Muscle of leg (tissue), 11 donors: ENCODE results near the gene MYO1F. TPM values are rescaled to one million over a fixed set of nuclear protein-coding genes. Genes with fewer than 3 reads are reported as not detected.

ENCODE experiments used
- DNase-seq: peaks from one replicate; pipeline ENCODE4 v3.0.0; 2013
- H3K27ac ChIP-seq: one replicate; pipeline ENCODE4 v1.5.1; 2013; ENCODE audit warnings: mild to moderate bottlenecking, low read length, control low read depth
- H3K27me3 ChIP-seq: one replicate; pipeline ENCODE4 v1.6.1; 2013; ENCODE audit warnings: low read length; ENCODE audit not compliant: control insufficient read depth, insufficient read depth
- H3K36me3 ChIP-seq: one replicate; pipeline ENCODE4 v1.6.1; 2013; ENCODE audit warnings: low read length; ENCODE audit not compliant: control insufficient read depth, insufficient read depth
- H3K4me1 ChIP-seq: one replicate; pipeline ENCODE4 v1.6.1; 2013; ENCODE audit warnings: low read length; ENCODE audit not compliant: control insufficient read depth, insufficient read depth
- H3K4me3 ChIP-seq: one replicate; pipeline ENCODE4 v1.5.1; 2013; ENCODE audit warnings: low read length, control low read depth
- H3K9me3 ChIP-seq: replicated peaks from 2 replicates; pipeline ENCODE4 v1.6.1; 2013; ENCODE audit warnings: low read depth, low read length; ENCODE audit not compliant: control insufficient read depth
- WGBS: methylation state at CpG from one replicate; pipeline ENCODE4 v1.1.5; 2013; ENCODE audit warnings: missing lambda C conversion rate; ENCODE audit not compliant: insufficient coverage; 5-methylcytosine and 5-hydroxymethylcytosine counted together
- polyA plus RNA-seq, 8 donors: library from polyadenylated mRNA; unstranded; fragments of 120-200 nt; gene quantifications; one replicate each; pipeline versions ENCODE4 v1.2.1 to v1.2.3, GENCODE V29; 2013; ENCODE audit warnings: inconsistent platforms in 1 of 8, low replicate concordance in 1 of 8; ENCODE audit not compliant: insufficient read length in 8 of 8, insufficient read depth in 1 of 8
- total RNA-seq: library from RNA; stranded (reverse); fragments of 120-200 nt; gene quantifications from one replicate; pipeline ENCODE4 v1.2.4, GENCODE V29; 2013

The MYO1F gene
- total and polyA plus RNA-seq, 9 donors = 2.3 to 9.2 (median 5.3) TPM

GRCh38 chr19:8486661-8487136, 90.5 kb downstream of the MYO1F start:
- H3K4me1 ChIP-seq = peaks cover 4% of the 10 kb centered on the region
- H3K27ac ChIP-seq = peak overlapping the region; percentile 33
- WGBS = 94% methylated on average over 10 of the region's 16 CpGs
- H3K27me3 ChIP-seq = no peaks in the 10 kb centered on the region
- DNase-seq = no peak
- H3K4me3 ChIP-seq = no peak overlapping the region
- no peaks in the 10 kb centered on the region for H3K9me3 ChIP-seq
- H3K36me3 ChIP-seq = peaks cover 83% of the 10 kb centered on the region

GRCh38 chr19:8485561-8486371, 91.5 kb downstream of the MYO1F start:
- DNase-seq = no peak
- H3K27ac ChIP-seq = no peak overlapping the region
- H3K9me3 ChIP-seq = no peaks in the 10 kb centered on the region
- no peaks in the 10 kb centered on the region for H3K27me3 ChIP-seq
- H3K36me3 ChIP-seq = peaks cover 88% of the 10 kb centered on the region
- peaks cover 10% of the 10 kb centered on the region for H3K4me1 ChIP-seq
- H3K4me3 ChIP-seq = no peak overlapping the region
- WGBS = 95% methylated on average over 62 of the region's 62 CpGs

DNA sequence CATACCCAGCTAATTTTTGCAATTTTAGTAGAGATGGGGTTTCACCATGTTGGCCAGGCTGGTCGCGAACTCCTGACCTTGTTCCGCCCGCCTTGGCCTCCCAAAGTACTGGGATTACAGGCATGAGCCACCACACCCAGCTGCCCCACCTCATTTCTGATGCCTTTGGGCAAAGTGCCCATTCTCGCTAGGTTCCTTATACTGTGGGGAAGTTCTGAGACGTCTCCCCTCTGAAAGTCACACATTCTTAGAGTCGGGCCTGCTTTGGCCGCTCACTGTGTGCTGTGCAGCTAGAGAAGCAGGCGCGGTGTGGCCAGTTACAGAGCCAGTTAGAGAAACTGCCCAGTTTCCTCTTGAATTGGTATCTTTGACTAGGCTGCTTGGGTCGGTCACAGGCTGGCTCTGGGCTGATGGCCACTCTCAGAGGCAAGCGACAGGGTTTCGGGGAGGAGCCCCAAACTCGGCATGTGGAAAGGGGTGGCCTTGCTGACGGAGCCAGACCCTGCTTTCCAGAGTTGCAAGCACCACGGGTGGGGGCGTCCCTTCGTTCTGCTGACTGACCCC, 92.8 kb downstream of the MYO1F start:
- Histone ChIP-seq H3K4me3 (no peak overlapping the region), H3K27me3 (no peaks in the 10 kb centered on the region), H3K27ac (no peak overlapping the region), H3K9me3 (no peaks in the 10 kb centered on the region), H3K36me3 (peaks cover 85% of the 10 kb centered on the region), H3K4me1 (peaks cover 11% of the 10 kb centered on the region)
- DNase-seq = peak; percentile 61
- 83% methylated on average over 12 of the region's 18 CpGs for WGBS

DNA sequence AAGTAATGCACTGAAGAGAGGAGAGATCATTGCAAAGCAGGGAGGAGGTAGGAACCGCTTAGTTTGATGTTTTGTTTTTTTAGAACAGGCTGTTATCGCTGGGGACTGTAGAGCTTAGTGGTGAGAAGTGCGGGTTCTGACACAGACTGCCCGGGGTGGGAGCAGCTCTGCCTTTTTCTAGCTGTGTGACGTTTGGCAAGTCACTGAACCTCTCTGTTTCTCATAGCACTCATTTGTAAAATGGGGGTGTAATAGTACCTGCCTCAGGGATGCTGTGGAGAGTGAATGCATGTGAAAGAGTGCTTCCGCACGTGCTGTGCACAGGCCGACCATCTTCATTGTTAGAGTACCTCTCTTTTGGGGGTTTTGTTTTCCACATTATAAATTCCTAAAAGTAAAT, 94.1 kb downstream of the MYO1F start:
- Histone ChIP-seq H3K4me3 (no peak overlapping the region), H3K27ac (no peak overlapping the region), H3K27me3 (no peaks in the 10 kb centered on the region), H3K4me1 (peaks cover 14% of the 10 kb centered on the region), H3K36me3 (peaks cover 83% of the 10 kb centered on the region), H3K9me3 (no peaks in the 10 kb centered on the region)
- no peak for DNase-seq
- WGBS = 100% methylated on average over 3 of the region's 8 CpGs

DNA sequence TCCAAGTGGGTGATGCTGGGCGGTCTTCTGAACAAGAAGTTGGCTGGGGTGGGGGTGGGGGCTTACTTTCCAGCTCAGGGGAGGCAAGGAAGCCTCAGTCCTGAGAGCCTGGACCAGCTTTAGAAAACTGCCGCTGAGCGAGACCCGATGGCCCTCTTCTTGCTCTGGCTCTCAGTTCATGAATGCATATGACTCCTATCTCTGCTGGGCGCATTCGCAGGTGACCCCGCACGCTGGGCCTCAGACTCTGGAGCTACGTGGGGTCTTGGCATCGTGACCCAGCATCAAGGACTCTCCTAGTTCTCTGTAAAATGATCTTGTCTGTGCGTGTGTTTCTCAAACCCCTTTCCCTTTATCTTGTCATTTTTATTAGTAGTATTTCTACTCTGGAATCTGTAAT, 94.5 kb downstream of the MYO1F start:
- no peaks in the 10 kb centered on the region for H3K27me3 ChIP-seq
- WGBS = 89% methylated on average over 8 of the region's 11 CpGs
- no peaks in the 10 kb centered on the region for H3K9me3 ChIP-seq
- DNase-seq = no peak
- peaks cover 81% of the 10 kb centered on the region for H3K36me3 ChIP-seq
- H3K4me1 ChIP-seq = peaks cover 11% of the 10 kb centered on the region
- H3K4me3 ChIP-seq = no peak overlapping the region
- no peak overlapping the region for H3K27ac ChIP-seq

DNA sequence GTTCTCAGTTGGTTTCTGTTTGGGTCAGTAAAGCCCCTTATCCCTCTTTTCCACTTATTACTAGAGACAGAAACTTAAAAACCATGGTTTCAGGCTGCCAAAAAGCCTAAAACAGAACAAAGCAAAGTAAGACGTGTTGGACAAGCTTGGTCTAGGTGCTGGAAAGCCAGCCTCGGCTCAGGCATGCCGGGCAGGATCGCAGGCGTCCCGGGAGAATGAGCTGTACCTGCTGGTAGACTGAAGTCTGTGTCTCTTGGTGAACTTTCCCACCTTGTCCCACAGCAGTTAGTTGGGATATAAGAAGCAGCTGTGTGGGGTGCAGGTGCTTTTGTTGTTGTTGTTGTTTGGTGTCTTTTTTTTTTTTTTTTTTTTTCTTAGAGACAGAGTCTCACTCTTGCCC, 95.6 kb downstream of the MYO1F start:
- Histone ChIP-seq H3K27ac (no peak overlapping the region), H3K27me3 (no peaks in the 10 kb centered on the region), H3K4me1 (peaks cover 11% of the 10 kb centered on the region), H3K36me3 (peaks cover 79% of the 10 kb centered on the region), H3K4me3 (no peak overlapping the region), H3K9me3 (no peaks in the 10 kb centered on the region)
- DNase-seq = no peak
- 77% methylated on average over 6 of the region's 6 CpGs for WGBS

DNA sequence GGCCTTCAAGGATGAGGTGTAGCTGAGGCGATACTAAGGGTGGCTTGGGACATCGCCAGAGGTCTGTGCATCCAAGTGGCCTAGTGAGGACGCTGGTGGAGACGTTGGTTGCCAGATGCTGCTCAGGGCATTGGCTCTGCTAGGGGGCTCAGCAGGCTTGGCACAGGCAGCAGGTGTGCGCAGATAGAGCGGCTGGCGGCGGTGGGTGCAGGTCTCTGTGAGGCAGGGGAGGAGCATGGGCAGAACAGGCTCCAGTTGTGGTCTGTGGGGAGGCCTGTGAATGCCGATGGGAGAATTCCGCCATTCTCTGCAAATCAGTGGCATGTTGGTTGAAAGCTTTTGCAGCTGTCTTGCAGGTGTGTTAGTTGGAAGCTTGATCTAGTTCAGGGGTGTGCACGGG, 96.0 kb downstream of the MYO1F start:
- 60% methylated on average over 8 of the region's 11 CpGs for WGBS
- Histone ChIP-seq H3K9me3 (no peaks in the 10 kb centered on the region), H3K27me3 (no peaks in the 10 kb centered on the region), H3K27ac (no peak overlapping the region), H3K4me3 (no peak overlapping the region), H3K4me1 (peaks cover 10% of the 10 kb centered on the region), H3K36me3 (peaks cover 79% of the 10 kb centered on the region)
- no peak for DNase-seq

- peak; percentile 67 for DNase-seq
- Histone ChIP-seq H3K36me3 (peaks cover 78% of the 10 kb centered on the region), H3K4me1 (peaks cover 10% of the 10 kb centered on the region), H3K4me3 (no peak overlapping the region), H3K9me3 (no peaks in the 10 kb centered on the region), H3K27me3 (no peaks in the 10 kb centered on the region), H3K27ac (no peak overlapping the region)
- WGBS = 43% methylated on average over 3 of the region's 3 CpGs
Measured at GRCh38 chr19:8478598-8478997, 98.6 kb downstream of the MYO1F start.

GRCh38 chr19:8477889-8478288, 99.4 kb downstream of the MYO1F start:
- Histone ChIP-seq H3K27me3 (no peaks in the 10 kb centered on the region), H3K27ac (no peak overlapping the region), H3K36me3 (peaks cover 75% of the 10 kb centered on the region), H3K4me1 (peaks cover 10% of the 10 kb centered on the region), H3K4me3 (no peak overlapping the region), H3K9me3 (no peaks in the 10 kb centered on the region)
- DNase-seq = no peak
- 79% methylated on average over 4 of the region's 4 CpGs for WGBS

- H3K27ac ChIP-seq = no peak overlapping the region
- H3K9me3 ChIP-seq = no peaks in the 10 kb centered on the region
- peaks cover 10% of the 10 kb centered on the region for H3K4me1 ChIP-seq
- H3K36me3 ChIP-seq = peaks cover 79% of the 10 kb centered on the region
- no peaks in the 10 kb centered on the region for H3K27me3 ChIP-seq
- no peak for DNase-seq
- no peak overlapping the region for H3K4me3 ChIP-seq
- 88% methylated on average over 3 of the region's 8 CpGs for WGBS
Measured at GRCh38 chr19:8476524-8476923, 100.7 kb downstream of the MYO1F start.
